Suprapubic skin (tissue), 4 donors: ENCODE data around the gene B3GNT9.

Source experiments
- POLR2A ChIP-seq, 2 donors: fragments of 450-650 bp; IDR thresholded peaks; one replicate each; pipeline ENCODE4 v1.6.1; 2017; ENCODE audit warnings: antibody characterized with exemption in 2 of 2, mild to moderate bottlenecking in 2 of 2, moderate library complexity in 2 of 2
- POLR2AphosphoS5 ChIP-seq, 3 donors: sonication (generic); formaldehyde crosslinking; IDR thresholded peaks; one replicate each; pipeline ENCODE4 v1.6.1; 2017; ENCODE audit warnings: antibody characterized with exemption in 3 of 3
- TF ChIP-seq, protein P1 (sequence below), 2 donors: fragments of 200-600 bp in 1 of 2; fragments of 450-650 bp in 1 of 2; sonication (generic) in 1 of 2; IDR thresholded peaks; one replicate each; pipeline ENCODE4 v1.5.1; 2016 to 2019; ENCODE audit warnings: antibody characterized with exemption in 2 of 2, mild to moderate bottlenecking in 1 of 2, moderate library complexity in 1 of 2

DNA sequence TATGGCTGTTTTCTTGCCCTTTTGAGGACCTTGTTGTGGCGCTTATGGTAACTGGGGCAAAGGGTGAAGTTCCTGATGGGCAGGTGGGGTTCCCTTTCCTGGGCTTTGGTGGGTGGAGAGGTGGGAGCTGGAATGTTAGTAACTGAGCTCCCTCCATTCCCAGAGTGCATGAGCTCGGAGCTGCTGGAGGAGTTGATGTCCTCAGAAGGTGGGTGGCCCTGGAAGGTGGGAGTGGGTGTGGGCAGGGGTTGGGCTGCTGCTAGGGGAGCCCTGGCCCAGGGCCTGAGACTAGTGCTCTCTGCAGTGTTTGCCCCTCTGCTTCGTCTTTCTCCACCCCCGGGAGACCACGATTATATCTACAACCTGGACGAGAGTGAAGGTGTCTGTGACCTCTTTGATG lies 46.9 kb upstream of the B3GNT9 start:
- TF ChIP-seq, protein P1, sequence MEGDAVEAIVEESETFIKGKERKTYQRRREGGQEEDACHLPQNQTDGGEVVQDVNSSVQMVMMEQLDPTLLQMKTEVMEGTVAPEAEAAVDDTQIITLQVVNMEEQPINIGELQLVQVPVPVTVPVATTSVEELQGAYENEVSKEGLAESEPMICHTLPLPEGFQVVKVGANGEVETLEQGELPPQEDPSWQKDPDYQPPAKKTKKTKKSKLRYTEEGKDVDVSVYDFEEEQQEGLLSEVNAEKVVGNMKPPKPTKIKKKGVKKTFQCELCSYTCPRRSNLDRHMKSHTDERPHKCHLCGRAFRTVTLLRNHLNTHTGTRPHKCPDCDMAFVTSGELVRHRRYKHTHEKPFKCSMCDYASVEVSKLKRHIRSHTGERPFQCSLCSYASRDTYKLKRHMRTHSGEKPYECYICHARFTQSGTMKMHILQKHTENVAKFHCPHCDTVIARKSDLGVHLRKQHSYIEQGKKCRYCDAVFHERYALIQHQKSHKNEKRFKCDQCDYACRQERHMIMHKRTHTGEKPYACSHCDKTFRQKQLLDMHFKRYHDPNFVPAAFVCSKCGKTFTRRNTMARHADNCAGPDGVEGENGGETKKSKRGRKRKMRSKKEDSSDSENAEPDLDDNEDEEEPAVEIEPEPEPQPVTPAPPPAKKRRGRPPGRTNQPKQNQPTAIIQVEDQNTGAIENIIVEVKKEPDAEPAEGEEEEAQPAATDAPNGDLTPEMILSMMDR (IDR thresholded peaks at IDR 0.05), result no peak
- no peak for TF ChIP-seq POLR2AphosphoS5 (IDR thresholded peaks at IDR 0.05)
- no peak for TF ChIP-seq POLR2A (IDR thresholded peaks at IDR 0.05)
